HG03460 (cell line): ENCODE measurements around the gene KRT86.
"Not testable (repeated sequence)": the region's sequence is repeated elsewhere in the genome, so short reads cannot be mapped to it uniquely, and the experiment has no call there.

ENCODE experiments used
- ATAC-seq: cut with Tn5 transposase; IDR thresholded peaks from one replicate; pipeline ENCODE4 v1.9.1; 2021; ENCODE audit not compliant: unreplicated experiment

Gene KRT86

DNA sequence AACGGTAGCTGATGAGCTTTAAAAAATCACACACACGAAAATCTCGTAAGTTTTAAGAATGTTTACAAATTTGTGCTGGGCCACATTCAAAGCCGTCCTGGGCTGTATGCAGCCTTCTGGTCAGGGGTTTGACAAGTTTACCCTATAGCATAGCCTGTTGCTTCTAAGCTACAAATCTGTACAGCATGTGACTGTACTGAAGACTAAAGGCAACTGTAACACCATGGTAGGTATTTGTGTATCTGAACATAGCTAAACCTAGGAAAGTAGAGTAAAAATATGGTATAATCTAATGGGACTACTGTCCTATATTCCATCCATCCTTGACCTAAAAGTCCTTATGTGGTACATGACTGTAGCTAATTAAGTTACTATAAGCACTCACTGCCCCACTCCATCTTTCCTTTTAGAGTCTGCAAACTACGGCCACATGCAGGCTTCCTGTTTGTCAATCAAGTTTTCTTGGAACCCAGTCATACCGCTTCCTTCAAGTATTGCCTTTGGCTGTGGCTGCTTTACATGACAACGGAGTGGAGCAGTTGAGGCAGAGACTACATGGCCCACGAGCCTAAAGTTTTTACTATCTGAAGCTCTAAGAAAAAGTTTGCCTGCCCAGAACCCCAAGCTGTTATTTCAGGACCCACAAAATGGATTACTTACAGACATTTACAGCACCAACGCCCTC lies 22.9 kb upstream of the KRT86 start:
- no peak for ATAC-seq

GRCh38 chr12:52252175-52252615 lies 22.2 kb upstream of the KRT86 start:
- not testable (repeated sequence) for ATAC-seq

DNA sequence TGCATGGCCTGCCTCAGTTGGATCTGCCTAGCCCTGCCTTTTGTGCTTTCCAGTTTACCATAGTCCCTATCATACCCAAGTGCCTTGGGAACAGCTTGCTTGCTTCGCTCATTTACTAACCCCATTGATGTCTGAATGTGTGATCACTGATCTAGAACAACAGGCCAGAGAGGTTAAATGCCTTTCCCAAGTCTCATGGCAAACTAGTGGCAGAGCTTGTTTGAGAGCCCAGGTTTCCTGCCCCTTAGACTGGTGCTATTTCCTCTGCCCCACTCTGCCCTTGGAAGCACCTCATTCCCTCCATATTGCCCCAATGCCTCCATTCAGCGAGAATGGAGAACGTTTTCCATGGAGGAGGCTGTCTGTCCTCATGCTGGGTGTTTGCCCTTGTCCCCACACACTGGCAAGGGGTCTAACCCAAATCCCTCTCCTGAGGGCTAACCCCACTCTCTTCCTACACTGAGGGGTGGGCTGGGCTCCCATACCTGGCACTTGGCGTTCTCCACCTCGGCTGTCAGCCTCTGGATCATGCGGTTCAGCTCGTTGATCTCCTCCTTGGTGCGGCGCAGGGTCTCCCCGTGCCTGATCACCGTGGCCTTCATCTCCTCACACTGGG lies 21.6 kb upstream of the KRT86 start:
- ATAC-seq, result no peak

DNA sequence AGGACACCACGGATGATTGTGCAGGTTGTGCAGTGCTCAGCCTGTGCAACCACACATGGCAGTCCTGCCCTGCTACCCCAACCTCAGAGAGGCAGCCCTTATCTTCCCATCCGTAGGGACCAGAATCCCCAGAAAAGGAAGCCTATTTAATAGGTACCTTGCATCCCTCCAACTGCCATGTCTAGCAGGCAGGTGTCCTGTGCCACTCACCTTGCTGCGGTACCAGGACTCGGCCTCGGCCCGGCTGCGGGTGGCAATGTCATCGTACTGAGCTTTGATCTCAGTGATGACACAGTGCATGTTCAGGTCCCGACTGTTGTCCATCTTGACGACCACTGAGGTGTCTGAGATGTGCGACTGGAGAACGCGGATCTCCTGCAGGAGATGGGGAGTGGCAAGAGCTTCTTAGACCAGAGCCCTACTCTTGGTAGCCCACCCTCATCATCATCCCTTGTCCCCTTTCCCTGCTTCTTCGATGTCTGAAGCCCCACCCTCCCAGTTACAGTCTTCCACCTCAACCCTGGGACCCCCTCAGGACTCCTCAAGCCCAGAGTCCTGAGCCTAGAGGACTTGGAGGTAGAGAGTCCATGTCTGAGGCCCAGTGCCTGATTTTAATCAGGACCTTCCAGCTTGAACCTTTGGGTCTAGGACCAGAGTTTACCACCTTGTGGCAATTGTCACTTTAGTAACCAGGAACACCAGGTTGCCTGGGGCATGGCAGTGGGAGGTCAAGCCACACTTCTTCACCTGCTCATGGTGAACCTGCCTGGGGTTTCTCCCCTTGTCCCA lies 20.9 kb upstream of the KRT86 start:
- no peak for ATAC-seq

DNA sequence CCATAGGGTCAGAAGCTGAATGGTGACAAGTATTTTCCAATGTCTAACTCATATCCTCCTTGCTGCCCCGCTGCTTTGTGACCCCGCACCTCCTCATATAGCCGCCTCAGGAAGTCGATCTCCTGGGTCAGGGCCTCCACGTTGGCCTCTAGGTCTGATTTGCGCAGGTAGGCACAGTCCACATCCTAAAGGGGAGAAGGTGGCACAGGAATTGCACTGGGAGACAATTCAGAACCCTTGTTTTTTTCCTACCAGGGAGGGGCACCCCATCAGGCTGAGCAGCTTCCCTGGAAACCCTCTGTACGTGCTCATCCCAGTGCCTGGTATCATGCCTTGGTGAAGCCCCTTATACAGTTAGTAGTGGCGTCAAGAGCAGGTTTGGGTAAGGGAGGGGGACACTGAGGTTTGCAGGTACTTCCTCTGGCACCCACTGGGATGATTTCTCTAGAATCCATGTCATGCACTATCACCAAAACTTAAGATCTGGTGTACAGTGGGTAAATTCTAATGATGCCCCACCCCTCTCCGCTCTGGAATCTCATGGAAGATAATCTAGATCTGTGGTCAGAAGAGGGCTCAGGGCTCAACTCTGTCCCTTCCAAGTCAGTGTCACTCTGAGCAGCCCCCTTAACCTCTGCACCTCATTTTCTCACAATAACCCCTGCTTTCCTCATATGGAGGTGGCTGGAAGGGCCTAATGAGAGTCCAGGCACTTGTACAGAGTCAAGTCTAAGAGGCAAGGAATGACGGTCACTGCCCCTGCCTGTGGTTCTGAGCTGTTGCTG lies 20.1 kb upstream of the KRT86 start:
- no peak for ATAC-seq

- no peak for ATAC-seq
These were observed 19.3 kb upstream of the KRT86 start for GRCh38 chr12:52254965-52255751.

DNA sequence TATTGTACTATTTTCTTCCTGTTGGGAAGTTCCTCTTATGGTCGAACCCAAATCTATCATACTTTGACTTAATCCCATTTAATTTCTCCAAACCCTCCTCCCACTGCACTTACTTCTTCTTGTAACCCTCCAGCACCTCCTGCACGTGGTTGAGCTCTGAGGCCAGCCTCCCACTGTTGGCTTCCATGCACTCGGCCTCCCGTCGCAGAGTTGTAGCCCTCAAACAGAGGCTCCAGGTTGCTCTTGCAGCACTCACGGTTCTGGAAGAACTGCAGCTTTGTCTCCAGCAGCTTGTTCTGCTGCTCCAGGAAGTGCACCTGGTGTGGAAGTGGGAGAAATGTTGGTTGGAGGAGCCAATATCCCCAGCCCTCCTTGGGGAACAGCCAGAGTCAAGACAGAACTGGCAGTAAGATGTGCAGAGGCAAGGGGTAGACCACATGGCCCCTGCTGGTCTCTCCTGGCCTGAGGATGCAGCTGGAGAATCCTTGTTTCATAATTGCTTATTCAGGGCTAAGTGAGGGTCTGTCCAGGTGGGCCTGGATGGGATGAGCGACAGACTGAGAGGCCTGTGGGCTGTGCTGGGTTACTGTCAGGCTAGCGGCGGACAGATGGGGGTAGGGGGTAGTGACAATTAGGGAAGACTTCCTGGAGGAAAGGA lies 18.4 kb upstream of the KRT86 start:
- ATAC-seq, result no peak

GRCh38 chr12:52256584-52256935 lies 17.9 kb upstream of the KRT86 start:
- no peak for ATAC-seq

GRCh38 chr12:52257074-52257551 lies 17.3 kb upstream of the KRT86 start:
- no peak for ATAC-seq

DNA sequence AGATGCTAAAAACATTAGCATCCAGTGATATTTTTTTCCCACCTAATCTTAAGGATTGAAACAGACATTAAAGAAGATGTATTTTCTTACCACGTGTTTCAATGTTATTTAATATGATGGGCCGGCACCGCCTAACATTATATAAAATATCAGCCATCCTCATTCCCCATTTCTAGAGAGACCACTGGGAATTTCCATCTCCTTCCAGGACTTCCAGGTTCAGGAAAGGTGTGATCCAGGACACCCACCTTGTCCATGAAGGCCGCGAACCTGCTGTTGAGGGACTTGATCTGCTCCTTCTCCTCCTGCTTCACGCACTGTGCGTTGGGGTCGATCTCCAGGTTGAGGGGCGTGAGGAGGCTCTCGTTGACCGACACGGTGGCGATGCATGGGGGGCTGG lies 16.5 kb upstream of the KRT86 start:
- ATAC-seq, result not testable (repeated sequence)

DNA sequence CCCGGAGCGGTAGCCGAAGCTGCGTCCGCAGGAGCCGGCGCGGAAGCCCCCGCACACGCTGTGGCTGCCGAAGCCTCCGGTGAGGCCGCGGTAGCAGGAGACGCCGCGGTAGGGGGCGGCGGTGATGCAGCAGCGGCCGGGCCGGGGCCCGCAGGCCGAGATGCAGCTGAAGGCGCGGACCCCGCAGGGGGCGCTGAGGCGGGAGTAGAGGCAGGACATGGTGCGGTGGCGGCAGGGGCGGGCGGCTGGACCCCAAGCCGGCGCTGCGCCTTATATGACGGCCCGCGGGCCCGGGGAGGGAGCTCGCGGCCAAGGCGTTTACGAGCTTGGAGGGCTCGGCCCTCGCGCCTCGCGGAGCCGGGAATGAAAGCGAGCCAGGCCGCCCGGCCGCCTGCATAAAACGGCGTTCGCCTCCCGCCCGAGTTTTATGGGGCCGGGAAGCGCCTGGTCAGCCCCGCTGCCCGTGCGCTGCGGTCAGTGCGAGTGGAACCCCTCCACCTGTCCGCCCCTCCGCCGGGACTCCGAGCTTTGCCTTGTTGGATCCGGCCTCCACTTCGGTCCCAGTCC lies 16.0 kb upstream of the KRT86 start:
- no peak for ATAC-seq

DNA sequence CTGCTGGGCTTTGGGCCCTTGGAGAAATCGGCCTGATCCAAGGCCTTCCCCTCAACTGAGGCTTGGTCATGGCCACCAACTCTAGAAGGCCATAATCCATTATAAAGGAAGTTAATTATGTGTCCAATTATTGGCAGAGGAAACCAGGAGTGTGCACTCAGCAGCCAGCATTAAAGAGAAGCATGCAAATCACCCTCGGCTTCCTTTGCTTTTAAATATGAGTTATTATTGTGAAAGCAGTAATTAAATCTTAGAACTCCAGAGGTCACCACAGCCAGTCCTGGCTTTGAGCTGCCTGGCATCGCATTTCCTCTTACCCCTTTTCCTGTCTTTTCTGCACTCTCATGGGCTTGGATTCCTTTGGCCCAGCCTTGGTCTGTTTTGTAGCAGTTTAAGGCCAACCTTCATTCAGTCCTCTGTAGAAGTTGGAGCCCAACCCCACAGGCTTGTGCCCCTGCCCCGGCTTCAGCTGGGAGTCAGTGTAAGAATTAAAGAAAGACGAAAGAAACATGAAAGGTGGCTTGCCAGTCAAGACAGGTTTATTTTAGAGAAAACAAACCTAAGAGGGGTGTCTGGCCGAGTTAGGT lies 14.7 kb upstream of the KRT86 start:
- no peak for ATAC-seq

DNA sequence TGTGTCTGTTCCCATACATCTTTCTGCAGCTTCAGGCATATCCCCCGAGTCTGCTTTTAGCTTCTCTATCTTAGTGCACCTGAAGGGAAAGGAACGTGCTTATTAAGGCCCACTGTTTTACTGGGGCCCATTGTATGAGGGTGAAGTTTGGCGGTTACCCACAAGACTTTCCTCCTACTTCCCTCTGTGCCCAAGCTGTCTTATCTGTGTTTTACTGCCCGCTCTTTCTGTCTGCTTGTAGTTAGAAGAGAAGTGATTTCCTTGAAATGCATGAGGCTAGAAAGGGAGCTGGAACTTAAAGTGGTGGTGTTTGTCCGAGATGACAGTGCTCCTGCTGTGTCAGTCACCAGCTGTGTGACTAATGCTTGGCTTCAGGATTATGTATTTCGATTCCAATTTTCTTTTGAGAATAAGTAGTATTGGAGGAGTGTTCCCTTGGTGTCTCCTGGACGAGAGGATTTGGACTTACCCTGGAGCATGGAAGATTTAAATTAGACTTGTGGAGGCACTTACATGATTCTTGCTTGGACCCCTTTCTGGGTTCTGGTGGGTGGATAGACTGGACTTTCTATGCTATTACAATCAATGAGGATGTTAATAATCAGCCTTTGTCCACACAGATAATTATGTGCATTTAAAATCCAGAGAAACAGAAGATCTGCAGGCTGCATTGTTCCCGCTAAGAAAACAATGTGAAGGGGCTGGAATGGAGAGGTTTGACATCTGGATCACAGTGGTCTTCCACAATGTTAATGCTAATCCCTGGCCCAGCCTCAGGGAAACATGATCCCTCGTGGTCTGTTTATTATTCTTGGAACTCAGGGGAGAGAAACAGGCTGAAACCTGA lies 13.9 kb upstream of the KRT86 start:
- no peak for ATAC-seq

DNA sequence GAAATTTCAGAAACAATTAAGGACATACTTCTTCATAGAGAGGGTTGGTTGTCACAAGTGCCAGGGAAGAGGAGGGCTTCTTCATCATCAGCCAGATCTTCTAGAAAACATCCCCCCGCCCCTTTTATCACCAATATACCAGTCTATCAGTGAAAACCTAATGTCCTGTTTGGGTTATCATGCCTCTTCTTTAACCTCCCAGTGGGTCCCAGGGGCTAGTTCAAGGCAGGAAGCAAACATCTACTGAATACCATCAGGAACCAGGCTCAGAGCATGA lies 13.3 kb upstream of the KRT86 start:
- ATAC-seq, result no peak

DNA sequence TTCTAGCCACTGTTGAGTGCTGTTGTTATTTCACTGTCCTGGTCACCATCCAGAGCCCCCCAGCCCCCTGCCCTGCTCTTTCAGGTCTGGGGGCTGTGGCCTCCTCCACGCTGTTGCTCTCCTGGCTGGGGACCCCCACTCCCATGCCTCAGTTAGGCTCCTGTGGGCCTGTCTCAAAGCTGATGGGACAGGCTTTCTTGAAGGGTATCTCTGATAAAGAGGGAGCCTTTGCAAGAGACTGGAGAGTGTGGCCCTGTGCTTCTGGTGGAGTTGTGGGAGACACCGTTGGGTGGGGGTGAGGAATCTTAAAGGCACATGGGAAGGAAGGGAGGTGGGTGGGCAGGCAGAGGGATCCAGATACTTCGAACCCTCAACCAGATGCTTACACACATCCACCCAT lies 12.2 kb upstream of the KRT86 start:
- ATAC-seq, result no peak

- ATAC-seq, result no peak
These were observed 10.5 kb upstream of the KRT86 start for GRCh38 chr12:52263761-52264434.

DNA sequence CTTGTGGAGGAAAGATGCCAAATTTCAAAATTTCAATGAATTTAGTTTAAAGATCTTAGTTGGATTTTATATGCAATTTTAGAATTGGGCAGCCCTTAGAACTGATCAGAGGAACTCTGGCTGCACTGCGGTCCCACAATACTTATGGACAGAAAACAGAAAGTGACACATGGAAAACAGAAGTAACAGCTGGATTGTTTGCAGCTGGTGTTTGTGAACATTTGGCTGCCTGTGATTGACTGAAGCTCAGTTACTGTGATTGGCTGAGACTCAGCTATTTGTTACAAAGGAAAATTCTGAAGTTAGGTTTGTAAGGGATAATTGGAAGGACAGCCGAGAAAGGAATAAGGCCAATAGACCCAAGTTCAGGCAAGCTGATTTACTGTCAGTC lies 10.0 kb upstream of the KRT86 start:
- ATAC-seq, result no peak

DNA sequence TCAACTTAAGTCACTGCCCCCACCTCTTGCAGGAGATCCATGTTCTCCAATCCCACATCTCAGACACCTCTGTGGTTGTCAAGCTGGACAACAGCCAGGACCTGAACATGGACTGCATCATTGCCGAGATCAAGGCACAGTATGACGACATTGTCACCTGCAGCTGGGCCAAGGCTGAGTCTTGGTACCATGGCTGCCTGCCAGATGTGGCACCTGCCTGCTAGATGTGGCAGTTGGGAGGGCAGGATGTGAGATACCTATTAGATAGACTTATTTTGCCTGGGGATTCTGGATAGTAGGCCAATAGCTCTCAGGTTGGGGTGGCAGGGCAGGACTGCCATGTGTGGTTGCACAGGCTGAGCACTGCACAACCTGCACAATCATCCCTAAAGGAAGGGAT lies 7.9 kb upstream of the KRT86 start:
- no peak for ATAC-seq
